DND-41 (cell line): ENCODE data around the gene DNAH17.

Source experiments
- ATAC-seq: fragments of 200-7000 bp; cut with Tn5 transposase; 3 replicates; pipeline ENCODE4 v1.9.1; 2021; ENCODE audit warnings: low read depth; ENCODE audit not compliant: insufficient read depth
- DNase-seq: peaks from one replicate; pipeline ENCODE4 v3.0.0-alpha.2; 2020
- H2AFZ ChIP-seq: 2 replicates; pipeline ENCODE4 v1.6.0; 2012; ENCODE audit warnings: low read depth, low read length
- H3K27ac ChIP-seq: 2 replicates; pipeline ENCODE4 v1.5.1; 2012; ENCODE audit warnings: low read length, inconsistent platforms
- H3K27me3 ChIP-seq: fragments of 200-600 bp; sonication (generic); 2 replicates; pipeline ENCODE4 v1.6.0; 2012; ENCODE audit warnings: low read length, mild to moderate bottlenecking, inconsistent platforms; ENCODE audit not compliant: insufficient read depth, poor library complexity
- H3K36me3 ChIP-seq: 2 replicates; pipeline ENCODE4 v1.5.1; 2012; ENCODE audit warnings: low read length, inconsistent platforms; ENCODE audit not compliant: insufficient read depth
- H3K4me1 ChIP-seq: 2 replicates; pipeline ENCODE4 v1.5.1; 2012; ENCODE audit warnings: mild to moderate bottlenecking, low read length; ENCODE audit not compliant: insufficient read depth
- H3K4me2 ChIP-seq: 2 replicates; pipeline ENCODE4 v1.6.0; 2012; ENCODE audit warnings: mild to moderate bottlenecking, moderate library complexity, low read length, inconsistent platforms; ENCODE audit not compliant: insufficient read depth
- H3K4me3 ChIP-seq, 2 experiments: fragments of 200-600 bp in 1 of 2; shearing (Covaris generic) in 1 of 2; 2 replicates each; pipeline ENCODE4 v1.5.1; 2012 to 2016; ENCODE audit warnings: inconsistent platforms in 2 of 2, low read length in 2 of 2, mild to moderate bottlenecking in 2 of 2, low read depth in 1 of 2, moderate library complexity in 1 of 2
- H3K79me2 ChIP-seq: 2 replicates; pipeline ENCODE4 v1.6.0; 2012; ENCODE audit warnings: low read length, inconsistent platforms; ENCODE audit not compliant: insufficient read depth
- H3K9ac ChIP-seq: 2 replicates; pipeline ENCODE4 v1.6.0; 2012; ENCODE audit warnings: low read depth, mild to moderate bottlenecking, inconsistent platforms, low read length, moderate library complexity
- H3K9me3 ChIP-seq: 2 replicates; pipeline ENCODE4 v1.5.1; 2012; ENCODE audit warnings: low read length, moderate library complexity, mild to moderate bottlenecking, inconsistent platforms; ENCODE audit not compliant: insufficient read depth, severe bottlenecking
- H4K20me1 ChIP-seq: 2 replicates; pipeline ENCODE4 v1.6.0; 2012; ENCODE audit warnings: low read length; ENCODE audit not compliant: insufficient read depth
- EZH2 ChIP-seq: IDR thresholded peaks from 3 replicates; pipeline ENCODE4 v1.6.1; 2012; ENCODE audit warnings: borderline replicate concordance, low read depth, mild to moderate bottlenecking, moderate library complexity, low read length, inconsistent platforms; ENCODE audit not compliant: severe bottlenecking
- TF ChIP-seq, protein P1 (sequence below): IDR thresholded peaks from 2 replicates; pipeline ENCODE4 v1.5.1; 2012; ENCODE audit warnings: borderline replicate concordance, low read length, moderate library complexity, mild to moderate bottlenecking; ENCODE audit not compliant: poor library complexity, severe bottlenecking; ENCODE audit errors: extremely low read depth

Gene DNAH17

DNA sequence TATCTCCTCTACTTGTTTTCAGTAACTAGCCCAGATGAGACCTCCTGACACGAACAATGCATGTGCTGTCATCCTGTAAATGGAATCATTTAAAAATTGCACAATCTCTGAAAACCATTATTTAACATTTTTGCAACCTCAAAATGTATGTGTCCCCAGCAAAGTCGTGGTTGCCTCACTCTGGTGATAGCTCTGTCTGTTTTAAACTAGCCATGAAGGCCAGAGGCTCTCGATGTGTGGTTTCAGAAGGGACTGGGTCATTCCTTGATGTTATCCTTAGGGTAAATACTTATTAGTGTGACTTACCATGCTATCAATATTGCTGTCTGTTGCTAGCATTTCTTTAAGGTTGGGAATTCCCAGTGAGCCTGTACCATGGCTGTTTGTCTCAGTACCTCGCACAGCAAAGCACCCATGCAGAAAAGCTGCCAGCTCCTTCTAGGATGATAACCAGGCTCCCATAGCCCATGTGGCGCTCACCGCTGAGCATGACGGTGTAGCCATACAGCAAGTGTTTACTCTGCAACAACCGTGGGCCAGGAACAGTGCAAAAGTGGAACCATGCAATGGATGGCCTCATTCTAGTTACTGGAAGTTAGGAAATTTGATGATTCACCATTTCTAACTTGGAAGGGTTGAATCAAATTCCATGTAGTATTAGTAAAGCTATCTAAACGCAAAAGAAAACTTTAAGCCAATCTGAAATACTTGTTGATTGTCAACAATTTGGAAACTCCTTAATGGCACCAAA, 201.6 kb downstream of the DNAH17 start:
- H3K9me3 ChIP-seq, result no peaks in the 10 kb centered on the region
- H2AFZ ChIP-seq, result no peak overlapping the region
- ATAC-seq (no peak), DNase-seq (no peak)
- no peak overlapping the region for H3K9ac ChIP-seq
- H3K79me2 ChIP-seq, result peaks cover 21% of the 10 kb centered on the region
- no peaks in the 10 kb centered on the region for H3K27me3 ChIP-seq
- H3K27ac ChIP-seq, result no peak overlapping the region
- H3K4me1 ChIP-seq, result peaks cover 22% of the 10 kb centered on the region
- no peak overlapping the region for H3K4me3 ChIP-seq
- peaks cover 7% of the 10 kb centered on the region; the same call in 1 of the 2 replicates for H4K20me1 ChIP-seq
- H3K36me3 ChIP-seq, result peaks cover 3% of the 10 kb centered on the region; the same call in 1 of the 2 replicates
- H3K4me2 ChIP-seq, result no peak overlapping the region
- TF ChIP-seq, protein P1, sequence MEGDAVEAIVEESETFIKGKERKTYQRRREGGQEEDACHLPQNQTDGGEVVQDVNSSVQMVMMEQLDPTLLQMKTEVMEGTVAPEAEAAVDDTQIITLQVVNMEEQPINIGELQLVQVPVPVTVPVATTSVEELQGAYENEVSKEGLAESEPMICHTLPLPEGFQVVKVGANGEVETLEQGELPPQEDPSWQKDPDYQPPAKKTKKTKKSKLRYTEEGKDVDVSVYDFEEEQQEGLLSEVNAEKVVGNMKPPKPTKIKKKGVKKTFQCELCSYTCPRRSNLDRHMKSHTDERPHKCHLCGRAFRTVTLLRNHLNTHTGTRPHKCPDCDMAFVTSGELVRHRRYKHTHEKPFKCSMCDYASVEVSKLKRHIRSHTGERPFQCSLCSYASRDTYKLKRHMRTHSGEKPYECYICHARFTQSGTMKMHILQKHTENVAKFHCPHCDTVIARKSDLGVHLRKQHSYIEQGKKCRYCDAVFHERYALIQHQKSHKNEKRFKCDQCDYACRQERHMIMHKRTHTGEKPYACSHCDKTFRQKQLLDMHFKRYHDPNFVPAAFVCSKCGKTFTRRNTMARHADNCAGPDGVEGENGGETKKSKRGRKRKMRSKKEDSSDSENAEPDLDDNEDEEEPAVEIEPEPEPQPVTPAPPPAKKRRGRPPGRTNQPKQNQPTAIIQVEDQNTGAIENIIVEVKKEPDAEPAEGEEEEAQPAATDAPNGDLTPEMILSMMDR, result no peak
- no peak for TF ChIP-seq EZH2

DNA sequence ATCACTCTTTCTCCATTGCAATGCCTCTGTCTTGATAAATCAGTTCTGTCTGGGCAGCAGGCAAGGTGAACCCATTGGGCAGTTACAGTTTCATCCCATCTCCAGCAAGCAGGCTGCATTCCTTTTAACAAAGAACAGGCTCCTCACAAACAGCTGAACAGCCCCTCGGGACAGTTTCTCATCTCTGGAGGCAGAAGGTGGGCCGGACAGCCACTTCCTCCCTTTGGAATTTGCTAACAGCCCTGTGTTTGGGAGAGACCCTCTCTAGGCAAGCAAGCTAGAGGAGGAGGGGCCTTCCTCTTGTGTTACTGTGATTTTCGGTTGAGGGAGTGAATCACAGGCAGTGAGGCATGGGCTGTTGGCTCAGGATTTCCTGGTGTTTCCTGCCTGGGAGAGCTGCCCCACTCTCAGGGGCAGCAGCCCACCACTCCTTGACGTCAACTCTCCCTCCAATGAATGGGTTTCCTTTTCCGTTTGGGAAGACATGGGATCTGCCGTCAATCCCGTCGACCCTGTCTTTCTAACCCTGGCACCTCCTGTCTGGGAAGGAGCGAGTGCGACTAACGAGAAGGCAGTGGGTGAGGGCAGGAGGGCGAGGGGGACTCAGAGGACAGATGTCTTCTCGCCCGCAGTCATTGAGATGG, 202.4 kb downstream of the DNAH17 start:
- Histone ChIP-seq H3K27me3 (peaks cover 4% of the 10 kb centered on the region), H4K20me1 (peaks cover 7% of the 10 kb centered on the region; the same call in 1 of the 2 replicates), H3K4me1 (peaks cover 13% of the 10 kb centered on the region), H2AFZ (no peak overlapping the region), H3K79me2 (peaks cover 12% of the 10 kb centered on the region), H3K9ac (no peak overlapping the region), H3K9me3 (no peaks in the 10 kb centered on the region), H3K36me3 (peaks cover 3% of the 10 kb centered on the region; the same call in 1 of the 2 replicates), H3K4me2 (no peak overlapping the region), H3K27ac (no peak overlapping the region), H3K4me3 (no peak overlapping the region)
- DNase-seq, result no peak
- no peak for ATAC-seq
- TF ChIP-seq EZH2, result no peak
- TF ChIP-seq, protein P1, result no peak

DNA sequence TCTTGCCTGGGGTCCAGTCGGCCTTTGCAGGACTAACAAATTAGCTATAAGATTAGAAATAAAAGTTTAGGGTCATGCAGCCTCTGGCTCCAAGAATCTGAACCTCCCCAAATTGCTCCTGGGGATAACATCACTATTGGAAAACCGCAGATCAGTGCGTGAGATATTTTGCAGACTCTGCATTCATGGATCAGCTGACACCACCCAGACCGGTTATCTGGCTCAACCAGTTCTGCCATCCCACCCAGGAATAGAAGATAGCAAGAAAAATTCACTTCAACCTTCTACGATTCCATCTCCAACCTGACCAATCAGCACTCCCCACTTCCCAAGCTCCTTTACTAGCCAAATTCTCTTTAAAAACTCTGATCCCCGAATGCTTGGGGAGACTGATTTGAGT, 203.0 kb downstream of the DNAH17 start:
- Histone ChIP-seq H3K36me3 (peaks cover 3% of the 10 kb centered on the region; the same call in 1 of the 2 replicates), H3K9me3 (no peaks in the 10 kb centered on the region), H4K20me1 (peaks cover 3% of the 10 kb centered on the region; the same call in 1 of the 2 replicates), H2AFZ (no peak overlapping the region), H3K27me3 (peaks cover 8% of the 10 kb centered on the region), H3K4me2 (no peak overlapping the region), H3K4me1 (peaks cover 8% of the 10 kb centered on the region), H3K27ac (no peak overlapping the region), H3K9ac (no peak overlapping the region), H3K4me3 (no peak overlapping the region), H3K79me2 (peaks cover 7% of the 10 kb centered on the region)
- TF ChIP-seq, protein P1, result no peak
- TF ChIP-seq EZH2, result no peak
- no peak for ATAC-seq
- no peak for DNase-seq
